K562 (cell line): ENCODE data around the gene USH2A. TPM values are rescaled to one million over a fixed set of nuclear protein-coding genes. Genes with fewer than 3 reads are reported as not detected.

Source experiments
- ATAC-seq: fragments of 200-7000 bp; cut with Tn5 transposase; 3 replicates; pipeline ENCODE4 v1.9.1; 2020; ENCODE audit warnings: moderate library complexity
- BruUV-seq: library from RNA; stranded (reverse); fragments of 400-500 nt; replicated peaks from 2 replicates; lab custom pipeline; 2021; lab: Mats Ljungman, UMichigan
- CTCF ChIA-PET: fragments of 300-600 bp; formaldehyde crosslinking; extraction: SDS; loops from one replicate; lab custom pipeline; 2021; ENCODE audit warnings: low intra/inter-chr PET ratio; lab: Yijun Ruan, JAX
- POLR2A ChIA-PET: fragments of 300-600, 350-650 bp; sonication (Branson Sonifier 250); formaldehyde crosslinking; extraction: SDS; loops from one replicate; lab custom pipeline; 2021; ENCODE audit warnings: antibody characterized with exemption, inconsistent platforms; lab: Yijun Ruan, JAX
- DNase-seq, 4 experiments: peaks; one replicate each; pipeline versions ENCODE4 v3.0.0 to v3.0.0-alpha.2; 2011 to 2018; ENCODE audit warnings: low spot score in 3 of 4, mixed read lengths in 3 of 4; ENCODE audit errors: extremely low read depth in 1 of 4
- FAIRE-seq: peaks from 2 replicates; lab custom pipeline; 2011; peaks lifted over from hg19 to GRCh38; lab: Jason Lieb, UNC
- H2AFZ ChIP-seq: 2 replicates; pipeline ENCODE4 v1.6.0; 2011; ENCODE audit warnings: low read depth, low read length, control low read depth, inconsistent platforms
- H3K27ac ChIP-seq: fragments of 200-600 bp; 3 replicates; pipeline ENCODE4 v1.8.0; 2011; ENCODE audit warnings: low read depth, mild to moderate bottlenecking, control low read depth, inconsistent platforms, low read length, moderate library complexity, mixed read lengths; ENCODE audit errors: extremely low read depth
- H3K27me3 ChIP-seq, 2 experiments: fragments of 300-600 bp in 1 of 2; 2 replicates in 1 of 2; 3 replicates in 1 of 2; pipeline versions ENCODE4 v1.6.0 to v1.8.0; 2011; ENCODE audit warnings: inconsistent platforms in 2 of 2, low read length in 2 of 2, mild to moderate bottlenecking in 1 of 2, mixed read lengths in 1 of 2, moderate library complexity in 1 of 2; ENCODE audit not compliant: control insufficient read depth in 2 of 2, insufficient read depth in 2 of 2
- H3K36me3 ChIP-seq: fragments of 300-600 bp; 3 replicates; pipeline ENCODE4 v1.8.0; 2011; ENCODE audit warnings: mild to moderate bottlenecking, low read length, inconsistent platforms; ENCODE audit not compliant: control insufficient read depth, insufficient read depth
- H3K4me1 ChIP-seq, 2 experiments: fragments of 200-600 bp in 1 of 2; replicated peaks in 1 of 2; 2 replicates in 1 of 2; 3 replicates in 1 of 2; pipeline versions ENCODE4 v1.5.1 to v1.8.0; 2011; ENCODE audit warnings: inconsistent platforms in 2 of 2, low read length in 2 of 2, mild to moderate bottlenecking in 1 of 2, mixed read lengths in 1 of 2, moderate library complexity in 1 of 2; ENCODE audit not compliant: control insufficient read depth in 2 of 2, insufficient read depth in 2 of 2
- H3K4me2 ChIP-seq: 2 replicates; pipeline ENCODE4 v1.6.1; 2011; ENCODE audit warnings: low read length, control low read depth, inconsistent platforms, mixed read lengths; ENCODE audit not compliant: insufficient read depth
- H3K4me3 ChIP-seq: fragments of 200-600 bp; sonication (generic), shearing (Covaris generic); 2 replicates; pipeline ENCODE4 v1.5.1; 2016; ENCODE audit warnings: control low read depth, inconsistent platforms
- H3K79me2 ChIP-seq: fragments of 200-600 bp; 3 replicates; pipeline ENCODE4 v1.8.0; 2011; ENCODE audit warnings: low read length, inconsistent platforms; ENCODE audit not compliant: control insufficient read depth, insufficient read depth
- H3K9ac ChIP-seq, 2 experiments: 2 replicates each; pipeline versions ENCODE4 v1.6.0 to v1.6.1; 2011; ENCODE audit warnings: low read depth in 2 of 2, low read length in 2 of 2, control low read depth in 1 of 2, inconsistent platforms in 1 of 2, mild to moderate bottlenecking in 1 of 2, mixed read lengths in 1 of 2; ENCODE audit not compliant: insufficient read depth in 1 of 2
- H3K9me1 ChIP-seq: one replicate; pipeline ENCODE4 v1.6.0; 2011; ENCODE audit warnings: inconsistent platforms, mild to moderate bottlenecking, low read length, moderate library complexity; ENCODE audit not compliant: control insufficient read depth, insufficient read depth
- H3K9me3 ChIP-seq: replicated peaks from 2 replicates; pipeline ENCODE4 v1.5.1; 2011; ENCODE audit warnings: low read depth, low read length, inconsistent platforms; ENCODE audit not compliant: control insufficient read depth, insufficient read depth
- H4K20me1 ChIP-seq: replicated peaks from 2 replicates; pipeline ENCODE4 v1.6.1; 2011; ENCODE audit warnings: low read length, inconsistent platforms, mixed read lengths; ENCODE audit not compliant: control insufficient read depth, insufficient read depth
- SNAPC5 ChIP-seq: fragments of 250-450 bp; sonication (Bioruptor Pico); IDR thresholded peaks from 2 replicates; pipeline ENCODE4 v1.8.0; 2021; ENCODE audit warnings: moderate library complexity, mild to moderate bottlenecking, inconsistent platforms
- SREBF2 ChIP-seq: sonication (generic); formaldehyde crosslinking; IDR thresholded peaks from 2 replicates; pipeline ENCODE4 v1.4.0; 2020; ENCODE audit warnings: mild to moderate bottlenecking, missing genetic modification reagents
- SRSF1 ChIP-seq: fragments of 200-400 bp; formaldehyde crosslinking; IDR thresholded peaks from 2 replicates; pipeline ENCODE4 v1.6.1; 2017; ENCODE audit warnings: mild to moderate bottlenecking, low read depth, low read length, moderate library complexity
- ZNF668 ChIP-seq: fragments of 250-450 bp; sonication (Bioruptor Pico); IDR thresholded peaks from 2 replicates; pipeline ENCODE4 v1.8.0; 2022; ENCODE audit warnings: mild to moderate bottlenecking, inconsistent platforms
- in situ Hi-C: fragments of 300-500 bp; cut with MboI; formaldehyde crosslinking; loops from 4 replicates; pipeline ENCODE4 v1.15.0; 2018; ENCODE audit warnings: inconsistent platforms, mixed read lengths
- intact Hi-C: fragments of 100-400 bp; cut with micrococcal nuclease; formaldehyde crosslinking; loops from 2 replicates; pipeline ENCODE4 v1.14.2; 2022
- polyA plus RNA-seq, 8 experiments: library from polyadenylated mRNA; depleted of rRNA in 4 of 8; stranded (reverse) in 5 of 8; unstranded in 3 of 8; fragments of >200 nt; fragmentation: Nextera tagmentation in 2 of 8; fragmentation: Illumina TruSeq in 1 of 8; extraction: Ambion mirVana in 2 of 8; extraction: Trizol in 1 of 8; gene quantifications; 2 replicates each; pipeline versions ENCODE4 v1.2.1 to v1.2.3, GENCODE V29; 2011 to 2014; ENCODE audit warnings: inconsistent platforms in 1 of 8, missing spikeins in 1 of 8
- total RNA-seq, 7 experiments: library from RNA; depleted of rRNA in 6 of 7; stranded (reverse); fragments of >200 nt in 6 of 7; fragmentation: Illumina TruSeq in 2 of 7; extraction: Trizol in 2 of 7; gene quantifications; 2 replicates each; pipeline versions ENCODE4 v1.2.1 to v1.2.3, GENCODE V29; 2011 to 2021; ENCODE audit warnings: low replicate concordance in 1 of 7
- TF ChIP-seq, protein P1 (sequence below): fragments of 250-450 bp; sonication (Bioruptor Pico); IDR thresholded peaks from 2 replicates; pipeline ENCODE4 v1.8.0; 2022; ENCODE audit warnings: inconsistent platforms, mild to moderate bottlenecking, moderate library complexity, borderline replicate concordance
- TF ChIP-seq, protein P2 (sequence below): fragments of 450-650 bp; IDR thresholded peaks from 2 replicates; pipeline ENCODE4 v1.6.1; 2016; ENCODE audit warnings: missing biosample characterization, missing genetic modification characterization

USH2A gene
- total and polyA plus RNA-seq, 9 of the 15 experiments (the other 6 are each of a cell fraction or from before 2014, with no cell fraction given), result under 0.01 TPM; not detected in 7

DNA sequence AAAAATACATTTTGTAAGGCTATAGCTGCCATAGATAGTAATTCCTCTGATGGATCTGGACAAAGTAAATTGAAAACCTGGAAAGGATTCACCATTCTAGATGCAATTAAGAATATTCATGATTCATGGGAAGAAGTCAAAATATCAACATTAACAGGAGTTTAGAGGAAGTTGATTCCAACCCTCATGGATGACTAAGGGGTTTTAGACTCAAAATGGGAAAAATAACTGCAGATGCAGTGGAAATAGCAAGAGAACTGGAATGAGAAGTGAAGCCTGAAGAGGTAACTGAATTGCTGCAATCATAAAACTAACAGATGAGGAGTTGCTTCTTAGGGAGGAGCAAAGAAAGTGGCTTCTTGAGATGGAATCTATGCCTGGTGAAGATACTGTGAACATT is 625.4 kb downstream of the USH2A start:
- H3K4me3 ChIP-seq, result no peak overlapping the region
- no peaks in the 10 kb centered on the region for H3K9me3 ChIP-seq
- H3K9me1 ChIP-seq, result no peaks in the 10 kb centered on the region
- no peak overlapping the region for H2AFZ ChIP-seq
- BruUV-seq, result no TSS peak
- no peaks in the 10 kb centered on the region for H3K36me3 ChIP-seq
- POLR2A ChIA-PET, result no interaction called here
- no peak overlapping the region for H3K4me2 ChIP-seq
- H4K20me1 ChIP-seq, result no peaks in the 10 kb centered on the region
- no peaks in the 10 kb centered on the region for H3K4me1 ChIP-seq
- in situ Hi-C loops (no loop called here), intact Hi-C loops (no loop called here)
- TF ChIP-seq SRSF1, result no peak
- TF ChIP-seq, protein P1, sequence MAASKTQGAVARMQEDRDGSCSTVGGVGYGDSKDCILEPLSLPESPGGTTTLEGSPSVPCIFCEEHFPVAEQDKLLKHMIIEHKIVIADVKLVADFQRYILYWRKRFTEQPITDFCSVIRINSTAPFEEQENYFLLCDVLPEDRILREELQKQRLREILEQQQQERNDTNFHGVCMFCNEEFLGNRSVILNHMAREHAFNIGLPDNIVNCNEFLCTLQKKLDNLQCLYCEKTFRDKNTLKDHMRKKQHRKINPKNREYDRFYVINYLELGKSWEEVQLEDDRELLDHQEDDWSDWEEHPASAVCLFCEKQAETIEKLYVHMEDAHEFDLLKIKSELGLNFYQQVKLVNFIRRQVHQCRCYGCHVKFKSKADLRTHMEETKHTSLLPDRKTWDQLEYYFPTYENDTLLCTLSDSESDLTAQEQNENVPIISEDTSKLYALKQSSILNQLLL, result no peak
- no peak for TF ChIP-seq SNAPC5 (CRISPR knock-in tag)
- no peak for TF ChIP-seq SREBF2 (CRISPR knock-in tag)
- no peak for TF ChIP-seq ZNF668 (CRISPR knock-in tag)
- TF ChIP-seq, protein P2, sequence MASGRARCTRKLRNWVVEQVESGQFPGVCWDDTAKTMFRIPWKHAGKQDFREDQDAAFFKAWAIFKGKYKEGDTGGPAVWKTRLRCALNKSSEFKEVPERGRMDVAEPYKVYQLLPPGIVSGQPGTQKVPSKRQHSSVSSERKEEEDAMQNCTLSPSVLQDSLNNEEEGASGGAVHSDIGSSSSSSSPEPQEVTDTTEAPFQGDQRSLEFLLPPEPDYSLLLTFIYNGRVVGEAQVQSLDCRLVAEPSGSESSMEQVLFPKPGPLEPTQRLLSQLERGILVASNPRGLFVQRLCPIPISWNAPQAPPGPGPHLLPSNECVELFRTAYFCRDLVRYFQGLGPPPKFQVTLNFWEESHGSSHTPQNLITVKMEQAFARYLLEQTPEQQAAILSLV (tag), result no peak
- no peak for FAIRE-seq
- CTCF ChIA-PET, result no interaction called here
- no peaks in the 10 kb centered on the region for H3K27me3 ChIP-seq
- no peak for DNase-seq
- no peak overlapping the region for H3K9ac ChIP-seq
- H3K27ac ChIP-seq, result no peak overlapping the region
- H3K79me2 ChIP-seq, result no peaks in the 10 kb centered on the region
- ATAC-seq, result no peak
